Endothelial cell of umbilical vein (primary cell): ENCODE results near the gene CD109. TPM values are rescaled to one million over a fixed set of nuclear protein-coding genes. Genes with fewer than 3 reads are reported as not detected.
"Not testable (repeated sequence)": the region's sequence is repeated elsewhere in the genome, so short reads cannot be mapped to it uniquely, and the experiment has no call there.

Experiments used
- BruUV-seq: library from RNA; stranded (reverse); fragments of 400-500 nt; replicated peaks from 2 replicates; lab custom pipeline; 2021; lab: Mats Ljungman, UMichigan
- CTCF ChIA-PET: fragments of 300-600, 350-600 bp; sonication (Branson Sonifier 250); formaldehyde crosslinking; loops from one replicate; lab custom pipeline; 2021; ENCODE audit warnings: antibody characterized with exemption, inconsistent platforms; lab: Charles Lee
- POLR2A ChIA-PET: fragments of 300-600, 350-600 bp; sonication (Branson Sonifier 250); formaldehyde crosslinking; loops from one replicate; lab custom pipeline; 2021; ENCODE audit warnings: antibody characterized with exemption, inconsistent platforms; lab: Charles Lee
- DNase-seq: peaks from one replicate; pipeline ENCODE4 v3.0.0-alpha.2; 2011; ENCODE audit warnings: low read depth, low spot score
- FAIRE-seq: peaks from 2 replicates; lab custom pipeline; 2011; peaks lifted over from hg19 to GRCh38; lab: Jason Lieb, UNC
- H2AFZ ChIP-seq: 2 replicates; pipeline ENCODE4 v1.6.0; 2012; ENCODE audit warnings: low read depth, low read length, control low read depth, inconsistent platforms
- H3K27ac ChIP-seq: 2 replicates; pipeline ENCODE4 v1.5.1; 2011; ENCODE audit warnings: low read depth, mild to moderate bottlenecking, control low read depth, low read length, moderate library complexity; ENCODE audit not compliant: insufficient read depth
- H3K27me3 ChIP-seq, 2 experiments: 2 replicates each; pipeline versions ENCODE4 v1.6.0 to v1.6.1; 2011; ENCODE audit warnings: low read length in 2 of 2, mixed read lengths in 1 of 2; ENCODE audit not compliant: control insufficient read depth in 2 of 2, insufficient read depth in 2 of 2
- H3K36me3 ChIP-seq, 2 experiments: 2 replicates in 1 of 2; 3 replicates in 1 of 2; pipeline ENCODE4 v1.5.1; 2011; ENCODE audit warnings: low read length in 2 of 2, mild to moderate bottlenecking in 1 of 2, moderate library complexity in 1 of 2; ENCODE audit not compliant: control insufficient read depth in 2 of 2, insufficient read depth in 2 of 2; ENCODE audit errors: extremely low read depth in 1 of 2
- H3K4me1 ChIP-seq: 3 replicates; pipeline ENCODE4 v1.5.1; 2011; ENCODE audit warnings: mild to moderate bottlenecking, low read length; ENCODE audit not compliant: control insufficient read depth, insufficient read depth; ENCODE audit errors: extremely low read depth
- H3K4me2 ChIP-seq: 2 replicates; pipeline ENCODE4 v1.6.1; 2011; ENCODE audit warnings: low read length, control low read depth, mixed read lengths; ENCODE audit not compliant: insufficient read depth
- H3K4me3 ChIP-seq, 3 experiments: fragments of 200-600 bp in 1 of 3; sonication (generic), shearing (Covaris generic) in 1 of 3; replicated peaks in 1 of 3; 2 replicates each; pipeline ENCODE4 v1.5.1; 2011 to 2016; ENCODE audit warnings: control low read depth in 3 of 3, low read length in 3 of 3, mild to moderate bottlenecking in 2 of 3, inconsistent platforms in 1 of 3, low read depth in 1 of 3, moderate library complexity in 1 of 3; ENCODE audit not compliant: insufficient read depth in 1 of 3
- H3K79me2 ChIP-seq: 2 replicates; pipeline ENCODE4 v1.6.0; 2012; ENCODE audit warnings: low read length, inconsistent platforms; ENCODE audit not compliant: control insufficient read depth, insufficient read depth
- H3K9ac ChIP-seq: replicated peaks from 2 replicates; pipeline ENCODE3; 2011; ENCODE audit warnings: low read length, control low read depth; ENCODE audit not compliant: insufficient read depth; ENCODE audit errors: extremely low read depth
- H3K9me1 ChIP-seq: replicated peaks from 3 replicates; pipeline ENCODE4 v1.6.0; 2011; ENCODE audit warnings: mild to moderate bottlenecking, low read length; ENCODE audit not compliant: control insufficient read depth, insufficient read depth; ENCODE audit errors: extremely low read depth
- H3K9me3 ChIP-seq: replicated peaks from 2 replicates; pipeline ENCODE4 v1.5.1; 2012; ENCODE audit warnings: low read length, inconsistent platforms; ENCODE audit not compliant: control insufficient read depth, insufficient read depth
- H4K20me1 ChIP-seq: replicated peaks from 2 replicates; pipeline ENCODE3; 2011; ENCODE audit warnings: mild to moderate bottlenecking, low read length; ENCODE audit not compliant: control insufficient read depth, insufficient read depth; ENCODE audit errors: extremely low read depth
- CTCF ChIP-seq, 2 donors: IDR thresholded peaks; 1 replicate in 1 of 2; 2 replicates in 1 of 2; pipeline ENCODE4 v1.5.1; 2011; ENCODE audit warnings: low read length in 2 of 2, mild to moderate bottlenecking in 2 of 2, moderate library complexity in 2 of 2, control low read depth in 1 of 2, inconsistent platforms in 1 of 2, low read depth in 1 of 2; ENCODE audit not compliant: insufficient read depth in 1 of 2; ENCODE audit errors: extremely low read depth in 1 of 2
- EZH2 ChIP-seq: IDR thresholded peaks from 2 replicates; pipeline ENCODE4 v1.6.1; 2012; ENCODE audit warnings: borderline replicate concordance, low read depth, mild to moderate bottlenecking, moderate library complexity, low read length, inconsistent platforms; ENCODE audit not compliant: severe bottlenecking
- FOS ChIP-seq: IDR thresholded peaks from 2 replicates; pipeline ENCODE4 v1.6.1; 2011; ENCODE audit warnings: mild to moderate bottlenecking, low read length, moderate library complexity, borderline replicate concordance; ENCODE audit not compliant: insufficient read depth
- GATA2 ChIP-seq: IDR thresholded peaks from 2 replicates; pipeline ENCODE4 v1.7.0; 2011; ENCODE audit warnings: low read depth, mild to moderate bottlenecking, moderate library complexity, mixed read lengths, low read length; ENCODE audit not compliant: insufficient read length, insufficient read depth
- JUN ChIP-seq: IDR thresholded peaks from 2 replicates; pipeline ENCODE4 v1.6.1; 2011; ENCODE audit warnings: borderline replicate concordance, low read depth; ENCODE audit not compliant: insufficient read length, insufficient read depth
- MAX ChIP-seq: IDR thresholded peaks from 2 replicates; pipeline ENCODE4 v1.6.1; 2011; ENCODE audit not compliant: insufficient read depth, insufficient read length
- MYC ChIP-seq: IDR thresholded peaks from one replicate; pipeline ENCODE4 v1.6.1; 2011; ENCODE audit warnings: mild to moderate bottlenecking, low read depth, low read length
- POLR2A ChIP-seq: IDR thresholded peaks from 2 replicates; pipeline ENCODE4 v1.6.1; 2012; ENCODE audit warnings: low read depth, mild to moderate bottlenecking, control low read depth, low read length
- POLR2AphosphoS5 ChIP-seq: IDR thresholded peaks from 2 replicates; pipeline ENCODE4 v1.6.1; 2012; ENCODE audit warnings: low read depth, mild to moderate bottlenecking, control low read depth, low read length, moderate library complexity; ENCODE audit not compliant: insufficient read depth
- dilution Hi-C: fragments of 300-500 bp; cut with MboI; formaldehyde crosslinking; loops from one replicate; pipeline ENCODE4 v1.15.0; 2019; ENCODE audit warnings: low sequenced_read_pairs; ENCODE audit not compliant: extremely low pct_ligation_motif_present
- intact Hi-C: fragments of 100-400 bp; cut with micrococcal nuclease; formaldehyde crosslinking; loops from one replicate; pipeline ENCODE4 v1.10.0; 2022
- polyA plus RNA-seq, 4 experiments: library from polyadenylated mRNA; depleted of rRNA in 3 of 4; stranded (reverse) in 3 of 4; unstranded in 1 of 4; fragments of >200 nt; gene quantifications; 2 replicates each; pipeline versions ENCODE4 v1.2.1 to v1.2.3, GENCODE V29; 2011 to 2012; ENCODE audit warnings: missing spikeins in 1 of 4
- total RNA-seq: library from RNA; stranded (reverse); gene quantifications from 2 replicates; pipeline ENCODE4 v1.2.3, GENCODE V29; 2021

CD109 gene
- total and polyA plus RNA-seq, 2 donors (not counting 3 experiments of a cell fraction or from before 2014, with no cell fraction given): 33.9 to 107 TPM

GRCh38 chr6:73803562-73804241, 107.7 kb downstream of the CD109 start:
- peak overlapping the region; percentile 66 for H3K4me2 ChIP-seq
- peaks cover 2% of the 10 kb centered on the region for H3K9me1 ChIP-seq
- peak overlapping the region; percentile 57 for H2AFZ ChIP-seq
- DNase-seq (peak; percentile 72), FAIRE-seq (peak; percentile 75)
- dilution Hi-C loops (no loop called here), intact Hi-C loops (loop anchor here (2.0 to 5.0 kb wide), 2 partner anchors 66 to 1405 kb away; no protein-coding TSS in a partner anchor)
- no peaks in the 10 kb centered on the region for H3K9me3 ChIP-seq
- H3K4me3 ChIP-seq: no peak overlapping the region
- BruUV-seq: no TSS peak
- no peaks in the 10 kb centered on the region for H3K27me3 ChIP-seq
- H3K9ac ChIP-seq: peak overlapping the region; percentile 37
- no peaks in the 10 kb centered on the region for H3K79me2 ChIP-seq
- H3K27ac ChIP-seq: peak overlapping the region; percentile 81
- no peaks in the 10 kb centered on the region for H4K20me1 ChIP-seq
- TF ChIP-seq GATA2 (peak; percentile 68), FOS (peak; percentile 46), POLR2AphosphoS5 (peak; percentile 21), MAX (no peak), MYC (no peak), CTCF (IDR thresholded peaks at IDR 0.05; ENCODE audit: extremely low read depth in 1 of 2, insufficient read depth in 1 of 2, low read depth in 1 of 2, low read length in 2 of 2) (peak; percentile 57 to 64), JUN (peak; percentile 50), EZH2 (no peak), POLR2A (no peak)
- ChIA-PET CTCF (interaction anchor here (0.6 to 2.9 kb wide), 8 partner anchors 9 to 1406 kb away, joined by 3 to 16 read pairs (median 3); no protein-coding TSS in a partner anchor), POLR2A (no interaction called here)
- peaks cover 0 to 5% of the 10 kb centered on the region in 2 experiments for H3K36me3 ChIP-seq
- H3K4me1 ChIP-seq: peaks cover 18% of the 10 kb centered on the region

- H3K9me1 ChIP-seq, H3K4me2 ChIP-seq, H3K9ac ChIP-seq, FAIRE-seq, intact Hi-C loops, H3K27ac ChIP-seq, POLR2A ChIA-PET, H3K4me3 ChIP-seq, H3K79me2 ChIP-seq, H3K36me3 ChIP-seq, H2AFZ ChIP-seq, DNase-seq, dilution Hi-C loops, H4K20me1 ChIP-seq, BruUV-seq, H3K9me3 ChIP-seq, H3K27me3 ChIP-seq: not testable (repeated sequence)
- CTCF ChIA-PET: interaction anchor here (1.2 to 2.9 kb wide), 2 partner anchors 13 to 1404 kb away, joined by 3 to 16 read pairs; no protein-coding TSS in a partner anchor
- peaks cover 18% of the 10 kb centered on the region for H3K4me1 ChIP-seq
Observed at GRCh38 chr6:73805221-73805620, 109.2 kb downstream of the CD109 start.
